WTC11 (cell line): Measurements from ENCODE around the gene ZNF438. TPM values are rescaled to one million over a fixed set of nuclear protein-coding genes. Genes with fewer than 3 reads are reported as not detected.

Source experiments
- ATAC-seq: fragments of 200-7000 bp; cut with Tn5 transposase; 2 replicates; pipeline ENCODE4 v1.10.0; 2021; ENCODE audit warnings: mild to moderate bottlenecking, moderate library complexity
- CTCF ChIA-PET: fragments of 300-600 bp; sonication (Branson Sonifier 250); formaldehyde crosslinking; loops from one replicate; lab custom pipeline; 2021; ENCODE audit warnings: antibody characterized with exemption; lab: Charles Lee
- POLR2A ChIA-PET: fragments of 350-600 bp; sonication (Branson Sonifier 250); formaldehyde crosslinking; loops from one replicate; lab custom pipeline; 2021; ENCODE audit warnings: antibody characterized with exemption; lab: Charles Lee
- DNase-seq: peaks from one replicate; pipeline ENCODE4 v3.0.0; 2021; ENCODE audit warnings: low spot score
- H3K27ac Mint-ChIP-seq: 2 replicates; pipeline ENCODE4 v1.8.0; 2021; ENCODE audit warnings: mixed read lengths
- H3K27me3 Mint-ChIP-seq: 2 replicates; pipeline ENCODE4 v1.8.0; 2021; ENCODE audit warnings: low read depth, mild to moderate bottlenecking, moderate library complexity, mixed read lengths
- H3K36me3 Mint-ChIP-seq: 2 replicates; pipeline ENCODE4 v1.8.0; 2021; ENCODE audit warnings: mixed read lengths
- H3K4me1 Mint-ChIP-seq: 2 replicates; pipeline ENCODE4 v1.8.0; 2022; ENCODE audit warnings: mixed read lengths
- H3K4me3 Mint-ChIP-seq: 2 replicates; pipeline ENCODE4 v1.8.0; 2021; ENCODE audit warnings: mild to moderate bottlenecking, moderate library complexity, mixed read lengths
- H3K9me3 Mint-ChIP-seq: 2 replicates; pipeline ENCODE4 v1.8.0; 2021; ENCODE audit warnings: mixed read lengths
- ATF6 ChIP-seq: sonication (generic); formaldehyde crosslinking; IDR thresholded peaks from 2 replicates; pipeline ENCODE4 v1.8.1; 2023; ENCODE audit warnings: mild to moderate bottlenecking, missing genetic modification reagents
- CREM ChIP-seq: sonication (generic); formaldehyde crosslinking; IDR thresholded peaks from 2 replicates; pipeline ENCODE4 v1.8.1; 2022; ENCODE audit warnings: mild to moderate bottlenecking, missing genetic modification reagents, moderate library complexity
- E2F1 ChIP-seq: sonication (generic); formaldehyde crosslinking; IDR thresholded peaks from 2 replicates; pipeline ENCODE4 v1.8.0; 2022; ENCODE audit warnings: mild to moderate bottlenecking, missing genetic modification reagents
- FOXJ3 ChIP-seq: sonication (generic); formaldehyde crosslinking; IDR thresholded peaks from 2 replicates; pipeline ENCODE4 v1.9.0; 2021; ENCODE audit warnings: missing genetic modification reagents, mild to moderate bottlenecking, borderline replicate concordance
- GABPB1 ChIP-seq: sonication (generic); formaldehyde crosslinking; IDR thresholded peaks from 2 replicates; pipeline ENCODE4 v1.8.1; 2023; ENCODE audit warnings: mild to moderate bottlenecking, missing genetic modification reagents
- IRF1 ChIP-seq: sonication (generic); formaldehyde crosslinking; IDR thresholded peaks from 2 replicates; pipeline ENCODE4 v1.8.0; 2023; ENCODE audit warnings: missing genetic modification reagents
- KAT7 ChIP-seq: sonication (generic); formaldehyde crosslinking; IDR thresholded peaks from 2 replicates; pipeline ENCODE4 v1.8.1; 2023; ENCODE audit warnings: missing genetic modification reagents, mild to moderate bottlenecking, borderline replicate concordance
- MXD4 ChIP-seq: fragments of 250-450 bp; sonication (Bioruptor Pico); IDR thresholded peaks from 2 replicates; pipeline ENCODE4 v1.8.0; 2021; ENCODE audit warnings: mild to moderate bottlenecking, moderate library complexity, borderline replicate concordance
- NFYB ChIP-seq: sonication (generic); formaldehyde crosslinking; conservative IDR thresholded peaks from 2 replicates; pipeline ENCODE4 v1.8.0; 2022; ENCODE audit warnings: low read depth, missing genetic modification reagents
- PRRX2 ChIP-seq: fragments of 250-450 bp; sonication (Bioruptor Pico); IDR thresholded peaks from 2 replicates; pipeline ENCODE4 v1.8.0; 2021; ENCODE audit warnings: mild to moderate bottlenecking
- TEAD1 ChIP-seq: sonication (generic); formaldehyde crosslinking; IDR thresholded peaks from 2 replicates; pipeline ENCODE4 v1.8.0; 2022; ENCODE audit warnings: mild to moderate bottlenecking, missing genetic modification reagents
- TP53 ChIP-seq: sonication (generic); formaldehyde crosslinking; IDR thresholded peaks from 2 replicates; pipeline ENCODE4 v1.8.1; 2023; ENCODE audit warnings: mild to moderate bottlenecking, missing genetic modification reagents
- USF1 ChIP-seq: sonication (generic); formaldehyde crosslinking; IDR thresholded peaks from 2 replicates; pipeline ENCODE4 v1.8.0; 2022; ENCODE audit warnings: mild to moderate bottlenecking, missing genetic modification reagents
- ZNF281 ChIP-seq: sonication (generic); formaldehyde crosslinking; IDR thresholded peaks from 2 replicates; pipeline ENCODE4 v1.8.0; 2023; ENCODE audit warnings: mild to moderate bottlenecking, missing genetic modification reagents
- ZNF416 ChIP-seq: fragments of 250-450 bp; sonication (Bioruptor Pico); IDR thresholded peaks from 2 replicates; pipeline ENCODE4 v1.9.0; 2021; ENCODE audit warnings: mild to moderate bottlenecking, inconsistent platforms
- total RNA-seq: library from RNA; stranded (reverse); gene quantifications from 3 replicates; pipeline ENCODE4 v1.2.3, GENCODE V29; 2021
- TF ChIP-seq, protein P1 (sequence below): sonication (generic); formaldehyde crosslinking; IDR thresholded peaks from 2 replicates; pipeline ENCODE4 v1.8.1; 2022; ENCODE audit warnings: mild to moderate bottlenecking, missing genetic modification reagents, moderate library complexity, borderline replicate concordance

Gene ZNF438
- total RNA-seq, 1 experiment from 2014 or later, result 1.9 TPM

DNA sequence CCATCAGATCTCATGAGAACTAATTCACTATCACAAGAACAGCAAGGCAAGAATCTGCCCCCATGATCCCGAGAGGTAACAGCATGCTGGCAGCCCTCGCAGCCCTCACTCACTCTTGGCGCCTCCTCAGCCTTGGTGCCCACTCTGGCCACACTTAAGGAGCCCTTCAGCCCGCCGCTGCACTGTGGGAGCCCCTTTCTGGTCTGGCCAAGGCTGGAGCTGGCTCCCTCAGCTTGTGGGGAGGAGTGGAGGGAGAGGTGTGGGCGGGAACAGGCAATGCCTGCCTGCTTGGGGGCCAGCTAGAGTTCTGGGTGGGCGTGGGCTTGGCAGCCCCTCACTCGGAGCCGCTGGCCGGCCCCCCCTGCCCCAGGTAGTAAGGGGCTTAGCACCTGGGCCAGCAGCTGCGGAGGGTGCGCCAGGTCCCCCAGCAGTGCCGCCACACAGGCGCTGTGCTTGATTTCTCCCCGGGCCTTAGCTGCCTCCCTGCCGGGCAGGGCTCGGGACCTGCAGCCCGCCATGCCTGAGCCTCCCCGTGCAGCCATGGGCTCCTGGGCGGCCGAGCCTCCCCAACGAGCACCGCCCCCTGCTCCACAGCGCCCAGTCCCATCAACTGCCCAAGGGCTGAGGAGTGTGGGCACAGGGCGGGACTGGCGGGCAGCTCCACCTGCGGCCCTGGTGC lies 24.0 kb upstream of the ZNF438 start (continued):
- TF ChIP-seq ZNF281 (CRISPR knock-in tag), result no peak
- no peak for TF ChIP-seq FOXJ3 (CRISPR knock-in tag)
- no peak for TF ChIP-seq TEAD1 (CRISPR knock-in tag)
- TF ChIP-seq E2F1 (CRISPR knock-in tag), result no peak
- no peak for TF ChIP-seq KAT7 (CRISPR knock-in tag)
- no peak for TF ChIP-seq USF1 (CRISPR knock-in tag)
- TF ChIP-seq TP53, result no peak
- no peak for TF ChIP-seq IRF1 (CRISPR knock-in tag)
- TF ChIP-seq, all 79 proteins: peak for 0

DNA sequence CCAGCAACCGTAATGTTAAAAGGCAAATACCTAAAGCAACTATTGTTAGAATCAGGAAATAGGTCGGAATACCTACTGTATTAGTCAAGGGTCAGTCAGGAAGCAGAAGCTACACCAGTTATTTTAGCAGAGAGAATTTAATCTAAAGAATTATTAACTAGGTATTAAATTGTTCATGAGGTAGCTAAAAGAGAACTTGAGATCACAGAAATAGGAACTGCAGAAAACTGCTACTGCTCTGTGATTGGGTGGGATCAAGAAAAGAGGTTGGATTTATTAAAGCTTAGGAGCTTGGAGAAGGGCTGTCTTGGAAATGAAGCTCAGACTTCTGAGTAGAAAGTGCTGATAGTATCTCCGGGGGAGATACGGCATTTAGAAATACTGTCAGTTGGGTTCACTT lies 20.0 kb upstream of the ZNF438 start:
- H3K4me1 Mint-ChIP-seq, result no peaks in the 10 kb centered on the region
- H3K27me3 Mint-ChIP-seq, result no peaks in the 10 kb centered on the region
- H3K4me3 Mint-ChIP-seq, result no peak overlapping the region
- POLR2A ChIA-PET, result no interaction called here
- CTCF ChIA-PET, result no interaction called here
- TF ChIP-seq PRRX2 (CRISPR knock-in tag), result no peak
- H3K9me3 Mint-ChIP-seq, result peaks cover 21% of the 10 kb centered on the region
- ATAC-seq (no peak), DNase-seq (no peak)
- no peaks in the 10 kb centered on the region for H3K36me3 Mint-ChIP-seq
- H3K27ac Mint-ChIP-seq, result no peak overlapping the region

DNA sequence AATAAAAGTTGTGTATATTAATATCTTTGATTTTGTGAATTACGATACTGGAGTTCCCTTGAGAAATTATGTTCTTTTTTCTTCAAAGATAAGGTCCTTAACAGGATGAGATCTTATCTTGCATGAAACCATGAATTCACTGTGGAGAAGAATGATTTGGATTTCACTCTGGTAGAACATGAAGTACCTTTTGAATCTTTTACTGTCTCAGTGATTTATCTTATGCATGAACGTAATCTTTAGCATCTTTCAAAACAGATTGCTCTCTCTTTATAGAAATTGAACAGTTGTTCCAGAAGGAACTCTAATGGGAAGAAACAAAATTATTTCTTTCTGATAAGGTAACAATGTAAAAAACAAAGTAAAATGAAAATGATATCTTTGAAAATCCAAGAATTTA lies 11.0 kb upstream of the ZNF438 start:
- ChIA-PET CTCF (no interaction called here), POLR2A (no interaction called here)
- no peak for TF ChIP-seq IRF1 (CRISPR knock-in tag)
- TF ChIP-seq ZNF416 (CRISPR knock-in tag), result no peak
- TF ChIP-seq GABPB1, result no peak
- no peak for TF ChIP-seq CREM
- no peak for TF ChIP-seq NFYB (CRISPR knock-in tag)
- no peak for TF ChIP-seq ATF6 (CRISPR knock-in tag)
- TF ChIP-seq, protein P1, sequence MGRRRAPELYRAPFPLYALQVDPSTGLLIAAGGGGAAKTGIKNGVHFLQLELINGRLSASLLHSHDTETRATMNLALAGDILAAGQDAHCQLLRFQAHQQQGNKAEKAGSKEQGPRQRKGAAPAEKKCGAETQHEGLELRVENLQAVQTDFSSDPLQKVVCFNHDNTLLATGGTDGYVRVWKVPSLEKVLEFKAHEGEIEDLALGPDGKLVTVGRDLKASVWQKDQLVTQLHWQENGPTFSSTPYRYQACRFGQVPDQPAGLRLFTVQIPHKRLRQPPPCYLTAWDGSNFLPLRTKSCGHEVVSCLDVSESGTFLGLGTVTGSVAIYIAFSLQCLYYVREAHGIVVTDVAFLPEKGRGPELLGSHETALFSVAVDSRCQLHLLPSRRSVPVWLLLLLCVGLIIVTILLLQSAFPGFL (CRISPR knock-in tag), result no peak
- TF ChIP-seq MXD4 (CRISPR knock-in tag), result no peak
- peaks cover 15% of the 10 kb centered on the region; the same call in 1 of the 2 replicates for H3K9me3 Mint-ChIP-seq
- no peaks in the 10 kb centered on the region for H3K4me1 Mint-ChIP-seq
- no peak overlapping the region for H3K27ac Mint-ChIP-seq
- no peaks in the 10 kb centered on the region for H3K36me3 Mint-ChIP-seq
- ATAC-seq (no peak), DNase-seq (no peak)
- H3K4me3 Mint-ChIP-seq, result no peak overlapping the region
- H3K27me3 Mint-ChIP-seq, result no peaks in the 10 kb centered on the region
